Keratinocyte (primary cell): ENCODE data around the gene RNASEH1.
"Not testable (repeated sequence)": the region's sequence is repeated elsewhere in the genome, so short reads cannot be mapped to it uniquely, and the experiment has no call there.

ENCODE experiments used
- CTCF ChIP-seq, 3 experiments: IDR thresholded peaks in 1 of 3; conservative IDR thresholded peaks in 1 of 3; optimal IDR thresholded peaks in 1 of 3; 2 replicates in 2 of 3; 3 replicates in 1 of 3; pipeline versions ENCODE3 to v1.5.1; 2011; ENCODE audit warnings: low read length in 3 of 3, mild to moderate bottlenecking in 3 of 3, moderate library complexity in 2 of 3, control low read depth in 1 of 3, inconsistent platforms in 1 of 3; ENCODE audit not compliant: insufficient read depth in 2 of 3; ENCODE audit errors: extremely low read depth in 1 of 3
- EZH2 ChIP-seq: IDR thresholded peaks from one replicate; pipeline ENCODE4 v1.6.1; 2012; ENCODE audit warnings: inconsistent platforms, mild to moderate bottlenecking, low read length, moderate library complexity

- not testable (repeated sequence) for TF ChIP-seq CTCF (optimal IDR thresholded peaks at IDR 0.05 in 1 of 3, IDR thresholded peaks at IDR 0.05 in 1 of 3, conservative IDR thresholded peaks at IDR 0.05 in 1 of 3; ENCODE audit: extremely low read depth in 1 of 3, insufficient read depth in 2 of 3, low read length in 3 of 3); EZH2
Observed at GRCh38 chr2:3569656-3570055, 11.5 kb upstream of the RNASEH1 start.
